HUES64 (cell line): ENCODE measurements around the gene CT45A7. TPM values are rescaled to one million over a fixed set of nuclear protein-coding genes. Genes with fewer than 3 reads are reported as not detected.
"Not testable (repeated sequence)": the region's sequence is repeated elsewhere in the genome, so short reads cannot be mapped to it uniquely, and the experiment has no call there.

Experiments used
- H3K27ac ChIP-seq: 2 replicates; pipeline ENCODE4 v1.7.0; 2013; ENCODE audit warnings: low read depth, low read length, inconsistent platforms
- H3K27me3 ChIP-seq: 2 replicates; pipeline ENCODE4 v1.6.1; 2013; ENCODE audit warnings: mild to moderate bottlenecking, low read length; ENCODE audit not compliant: insufficient read depth
- H3K36me3 ChIP-seq: 2 replicates; pipeline ENCODE4 v1.6.1; 2013; ENCODE audit warnings: mild to moderate bottlenecking, low read length; ENCODE audit not compliant: insufficient read depth
- H3K4me1 ChIP-seq: 2 replicates; pipeline ENCODE4 v1.6.1; 2013; ENCODE audit warnings: mild to moderate bottlenecking, low read length, moderate library complexity; ENCODE audit not compliant: insufficient read depth
- H3K4me3 ChIP-seq: 2 replicates; pipeline ENCODE4 v1.5.1; 2013; ENCODE audit warnings: mild to moderate bottlenecking, low read length, moderate library complexity
- H3K9ac ChIP-seq: 2 replicates; pipeline ENCODE4 v1.6.1; 2013; ENCODE audit warnings: mild to moderate bottlenecking, low read depth, low read length
- H3K9me3 ChIP-seq: 2 replicates; pipeline ENCODE4 v1.6.1; 2013; ENCODE audit warnings: low read depth, low read length; ENCODE audit not compliant: insufficient read depth
- WGBS: fragments of 150-250, 120-280 bp; methylation state at CpG from one replicate; pipeline ENCODE4 v1.1.7; 2013; ENCODE audit warnings: missing lambda C conversion rate; 5-methylcytosine and 5-hydroxymethylcytosine counted together
- polyA plus RNA-seq, 2 experiments: library from polyadenylated mRNA; stranded (reverse); fragments of 50-300 nt; gene quantifications; one replicate each; pipeline ENCODE4 v1.2.3, GENCODE V29; 2013

The CT45A7 gene, protein sequence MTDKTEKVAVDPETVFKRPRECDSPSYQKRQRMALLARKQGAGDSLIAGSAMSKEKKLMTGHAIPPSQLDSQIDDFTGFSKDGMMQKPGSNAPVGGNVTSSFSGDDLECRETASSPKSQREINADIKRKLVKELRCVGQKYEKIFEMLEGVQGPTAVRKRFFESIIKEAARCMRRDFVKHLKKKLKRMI
- not detected for polyA plus RNA-seq (2013, experiment 1 of 2)
- polyA plus RNA-seq (2013, experiment 2 of 2) = not detected

DNA sequence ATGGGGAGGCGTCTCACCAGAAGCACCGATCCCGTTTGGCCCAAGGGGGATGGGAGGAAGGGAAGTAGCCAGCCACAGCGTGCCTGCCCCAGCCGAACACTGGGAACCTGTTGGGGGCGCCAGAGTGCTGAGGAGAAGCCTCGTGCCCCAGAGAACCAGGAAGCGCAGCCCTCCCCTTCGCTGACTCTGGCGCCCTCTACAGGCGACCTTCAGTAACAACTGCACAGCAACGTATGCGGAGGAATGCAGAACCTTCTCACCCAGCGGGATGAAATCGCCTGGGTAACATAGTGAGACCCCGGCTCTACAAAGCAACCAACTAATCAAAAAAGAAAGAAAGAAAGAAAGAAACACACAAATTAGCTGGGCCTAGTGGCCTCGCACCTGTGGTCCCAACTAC lies at the start of gene CT45A7:
TSS of gene CT45A7 (minus strand) at position 101 of the 400 bp plus-strand sequence. CDS start 3,747 bp downstream, outside the sequence.
- H3K9me3 ChIP-seq, H3K36me3 ChIP-seq, H3K4me3 ChIP-seq, H3K4me1 ChIP-seq, H3K27me3 ChIP-seq, H3K9ac ChIP-seq, H3K27ac ChIP-seq: not testable (repeated sequence)
- WGBS = no CpG with 5 or more reads among the region's 17 CpGs

- WGBS = 63% methylated on average over 1 of the region's 5 CpGs
- H3K4me1 ChIP-seq = not testable (repeated sequence)
Measured at GRCh38 chrX:135882741-135883140, 45.7 kb upstream of the CT45A7 start.

GRCh38 chrX:135871712-135872111 lies 34.6 kb upstream of the CT45A7 start, which contains the start of gene CT45A9:
Gene CT45A9, minus strand, starts transcription at chrX:135871812. Its CDS starts 3,751 bp downstream, at chrX:135868061.
- H3K36me3 ChIP-seq, H3K27ac ChIP-seq, H3K4me1 ChIP-seq, H3K9ac ChIP-seq, H3K27me3 ChIP-seq, H3K4me3 ChIP-seq, H3K9me3 ChIP-seq: not testable (repeated sequence)
- WGBS = no CpG with 5 or more reads among the region's 17 CpGs

More at GRCh38 chrX:135882741-135883140, 45.7 kb upstream of the CT45A7 start:
- not testable (repeated sequence) for H3K9me3 ChIP-seq, H3K9ac ChIP-seq, H3K27me3 ChIP-seq, H3K27ac ChIP-seq, H3K4me3 ChIP-seq, H3K36me3 ChIP-seq

DNA sequence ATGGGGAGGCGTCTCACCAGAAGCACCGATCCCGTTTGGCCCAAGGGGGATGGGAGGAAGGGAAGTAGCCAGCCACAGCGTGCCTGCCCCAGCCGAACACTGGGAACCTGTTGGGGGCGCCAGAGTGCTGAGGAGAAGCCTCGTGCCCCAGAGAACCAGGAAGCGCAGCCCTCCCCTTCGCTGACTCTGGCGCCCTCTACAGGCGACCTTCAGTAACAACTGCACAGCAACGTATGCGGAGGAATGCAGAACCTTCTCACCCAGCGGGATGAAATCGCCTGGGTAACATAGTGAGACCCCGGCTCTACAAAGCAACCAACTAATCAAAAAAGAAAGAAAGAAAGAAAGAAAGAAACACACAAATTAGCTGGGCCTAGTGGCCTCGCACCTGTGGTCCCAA lies 17.4 kb upstream of the CT45A7 start, which contains the start of gene CT45A8:
TSS of gene CT45A8 (minus strand) at position 101 of the 400 bp plus-strand sequence. CDS start 3,755 bp downstream, outside the sequence.
- H3K4me3 ChIP-seq, H3K27me3 ChIP-seq, H3K27ac ChIP-seq, H3K36me3 ChIP-seq, H3K9me3 ChIP-seq, H3K4me1 ChIP-seq, H3K9ac ChIP-seq: not testable (repeated sequence)
- no CpG with 5 or more reads among the region's 17 CpGs for WGBS

- H3K9me3 ChIP-seq, H3K27me3 ChIP-seq, H3K27ac ChIP-seq, H3K4me3 ChIP-seq, H3K4me1 ChIP-seq, H3K9ac ChIP-seq, H3K36me3 ChIP-seq: not testable (repeated sequence)
- no CpG with 5 or more reads among the region's 17 CpGs for WGBS
Measured at GRCh38 chrX:135819912-135820311, 17.2 kb downstream of the CT45A7 start, which contains the start of gene CT45A2. Gene CT45A2, minus strand, starts transcription at chrX:135820012. Its CDS starts 3,747 bp downstream, at chrX:135816265.

DNA sequence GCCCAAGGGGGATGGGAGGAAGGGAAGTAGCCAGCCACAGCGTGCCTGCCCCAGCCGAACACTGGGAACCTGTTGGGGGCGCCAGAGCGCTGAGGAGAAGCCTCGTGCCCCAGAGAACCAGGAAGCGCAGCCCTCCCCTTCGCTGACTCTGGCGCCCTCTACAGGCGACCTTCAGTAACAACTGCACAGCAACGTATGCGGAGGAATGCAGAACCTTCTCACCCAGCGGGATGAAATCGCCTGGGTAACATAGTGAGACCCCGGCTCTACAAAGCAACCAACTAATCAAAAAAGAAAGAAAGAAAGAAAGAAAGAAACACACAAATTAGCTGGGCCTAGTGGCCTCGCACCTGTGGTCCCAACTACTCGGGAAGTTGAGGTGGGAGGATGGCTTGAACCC lies 34.4 kb downstream of the CT45A7 start, which contains the start of gene CT45A6:
TSS of gene CT45A6 (minus strand) at position 101 of the 400 bp plus-strand sequence. CDS start 3,794 bp downstream, outside the sequence.
- not testable (repeated sequence) for H3K4me3 ChIP-seq, H3K27ac ChIP-seq, H3K9me3 ChIP-seq, H3K9ac ChIP-seq, H3K4me1 ChIP-seq, H3K36me3 ChIP-seq, H3K27me3 ChIP-seq
- WGBS = no CpG with 5 or more reads among the region's 16 CpGs

- H3K36me3 ChIP-seq, H3K4me3 ChIP-seq, H3K9me3 ChIP-seq, H3K27ac ChIP-seq, H3K9ac ChIP-seq, H3K4me1 ChIP-seq, H3K27me3 ChIP-seq: not testable (repeated sequence)
- no CpG with 5 or more reads among the region's 16 CpGs for WGBS
Measured at GRCh38 chrX:135785403-135785802, 51.7 kb downstream of the CT45A7 start, which contains the start of gene CT45A5. Gene CT45A5, minus strand, starts transcription at chrX:135785503. Its CDS starts 3,774 bp downstream, at chrX:135781729.
